Measurements from ENCODE around the gene GOLGA2.
"Not testable (repeated sequence)": the region's sequence is repeated elsewhere in the genome, so short reads cannot be mapped to it uniquely, and the experiment has no call there.

The GOLGA2 gene

DNA sequence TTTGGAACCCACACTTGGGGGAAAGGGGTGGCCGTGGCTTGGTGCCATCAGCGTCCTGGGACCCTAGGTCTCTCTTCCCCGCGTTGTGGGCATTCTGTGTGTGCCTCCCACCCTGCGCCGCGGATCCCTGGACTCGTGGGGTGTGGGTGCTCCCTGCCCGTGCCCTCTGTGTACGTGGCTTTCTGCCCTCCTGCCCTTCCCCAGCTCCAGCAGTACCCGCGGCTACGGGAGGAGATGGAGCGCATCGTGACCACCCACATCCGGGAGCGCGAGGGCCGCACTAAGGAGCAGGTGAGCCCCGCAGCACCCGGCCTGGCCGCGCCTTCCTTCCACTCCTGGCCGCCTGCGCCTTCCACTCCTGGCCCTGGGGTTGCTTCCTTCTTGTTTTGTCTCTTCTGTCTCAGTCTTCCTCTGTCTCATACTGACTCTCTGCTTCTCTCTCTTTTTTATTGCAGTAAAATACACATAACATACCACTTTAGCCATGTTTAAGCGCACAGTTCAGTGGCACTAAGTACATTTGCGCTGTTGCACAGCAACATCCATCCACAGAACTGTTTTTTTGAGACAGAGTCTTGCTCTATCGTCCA lies 41.9 kb downstream of the GOLGA2 start:
- DNase-seq = no peak

DNA sequence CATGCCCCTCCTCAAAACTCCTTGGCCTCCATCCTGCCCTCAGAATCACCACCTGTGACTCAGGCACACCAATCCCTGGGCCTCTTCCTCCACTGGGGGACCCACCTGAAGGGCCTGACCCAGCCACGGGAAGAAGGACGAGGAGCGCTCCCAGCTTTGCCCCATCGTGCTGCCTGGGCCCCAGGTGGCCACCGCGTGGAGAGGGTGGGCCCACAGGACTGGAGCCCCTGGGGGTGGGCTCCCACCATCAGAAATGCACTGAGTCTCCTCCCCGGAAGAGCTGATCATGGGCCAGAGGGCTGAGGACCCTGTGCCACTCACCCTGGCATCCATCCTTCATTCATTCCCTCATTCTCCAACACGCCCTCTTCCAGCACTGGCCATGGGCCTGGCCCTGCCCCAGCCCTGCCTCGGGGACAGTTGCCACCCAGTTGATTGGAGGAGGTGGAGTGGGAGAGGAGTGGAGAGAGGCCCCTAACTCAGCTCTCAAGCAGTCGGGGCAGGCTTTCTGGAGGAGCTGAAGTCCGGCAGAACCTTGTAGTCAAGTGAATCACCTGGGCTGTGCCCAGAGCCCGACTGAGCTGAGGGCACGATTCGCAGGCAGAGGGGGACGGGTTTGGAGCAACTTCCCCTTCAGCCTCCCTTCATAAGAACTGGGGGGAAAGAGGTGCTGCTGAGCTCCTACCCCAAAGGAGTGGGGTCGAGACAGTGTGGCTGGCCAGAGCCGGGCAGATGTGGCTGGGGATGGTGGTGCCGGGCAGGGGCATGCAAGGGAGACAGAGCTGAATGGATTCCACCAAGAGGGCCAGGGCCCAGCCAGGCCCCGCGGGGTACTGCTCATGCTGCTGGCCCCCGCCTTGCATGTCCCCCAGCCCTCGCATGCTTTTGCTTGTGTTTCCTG lies 43.0 kb downstream of the GOLGA2 start:
- DNase-seq = no peak

DNA sequence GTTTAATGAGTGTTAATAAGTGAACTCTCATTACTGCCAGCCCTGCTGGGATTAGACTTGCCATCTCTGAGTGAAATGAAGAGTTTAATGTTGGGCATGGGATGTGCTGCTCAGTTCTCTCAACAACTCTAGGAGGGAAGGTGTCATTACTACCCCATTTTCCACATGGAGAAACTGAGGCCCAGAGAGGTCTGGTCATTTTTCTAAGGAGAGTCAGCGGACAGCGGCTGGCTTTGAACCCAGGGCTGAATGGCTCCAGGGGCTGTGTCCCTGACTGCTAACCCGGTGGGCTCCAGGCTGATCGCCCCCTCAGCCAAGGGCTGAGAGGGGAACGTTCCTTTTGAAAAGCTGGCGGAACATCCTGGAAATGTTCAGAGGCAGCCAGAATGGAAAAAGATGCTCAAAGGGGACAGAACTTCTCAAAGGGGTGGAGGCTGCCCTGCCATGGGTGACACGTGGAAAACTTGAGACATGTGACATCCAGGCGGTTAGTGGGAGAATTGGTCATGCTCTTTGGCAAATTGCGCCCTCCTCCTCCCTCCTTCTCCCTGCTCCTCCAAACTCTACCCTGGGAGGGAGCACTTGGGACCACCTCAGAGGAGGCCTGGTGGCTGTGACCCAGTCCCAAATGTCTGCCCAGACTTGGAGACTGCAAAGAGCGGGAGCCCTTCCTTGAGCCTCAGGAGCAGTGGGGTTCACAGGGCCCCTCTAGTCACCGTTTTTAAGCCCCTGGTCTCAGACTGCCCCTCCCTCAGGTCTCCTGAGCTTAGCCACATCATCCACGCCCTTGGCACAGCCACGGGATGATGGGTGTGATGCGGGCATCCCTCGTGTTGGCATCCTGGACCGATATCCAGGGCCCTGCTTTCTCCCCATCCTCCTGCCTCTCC lies 43.9 kb downstream of the GOLGA2 start:
- DNase-seq = no peak

DNA sequence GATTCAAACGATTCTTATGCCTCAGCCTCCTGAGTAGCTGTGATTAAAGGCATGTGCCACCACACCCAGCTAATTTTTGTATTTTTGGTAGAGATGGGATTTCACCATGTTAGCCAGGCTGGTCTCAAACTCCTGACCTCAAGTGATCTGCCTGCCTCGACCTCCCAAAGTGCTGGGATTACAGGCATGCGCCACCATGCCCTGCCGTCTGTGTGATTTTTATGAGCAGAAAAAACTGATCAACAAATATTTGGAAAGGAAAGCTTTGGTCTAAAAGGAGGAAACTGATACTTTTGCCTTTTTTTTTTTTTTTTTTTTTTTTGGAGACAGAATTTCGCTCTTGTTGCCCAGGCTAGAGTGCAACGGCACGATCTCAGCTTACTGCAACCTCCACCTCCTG lies 44.9 kb downstream of the GOLGA2 start:
- DNase-seq = not testable (repeated sequence)

DNA sequence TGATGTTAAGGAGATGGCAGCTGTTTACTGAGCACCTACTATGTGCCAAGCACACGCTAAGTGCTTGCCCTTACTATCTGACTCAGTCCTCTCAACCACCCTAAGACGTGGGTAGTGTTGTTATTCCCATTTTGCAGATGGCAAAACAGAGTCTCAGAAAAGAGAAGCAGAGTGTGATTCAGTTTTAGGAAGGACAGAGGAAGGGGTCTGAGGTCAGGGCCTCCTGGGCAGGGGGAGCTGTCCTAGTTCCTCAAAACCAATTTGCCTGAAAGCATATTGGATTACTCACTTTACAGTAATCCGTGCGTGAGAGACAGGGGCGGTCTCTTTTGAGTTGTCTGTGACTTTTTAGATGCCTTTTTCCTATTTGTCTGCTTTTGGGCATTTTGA lies 49.4 kb downstream of the GOLGA2 start:
- no peak for DNase-seq

DNA sequence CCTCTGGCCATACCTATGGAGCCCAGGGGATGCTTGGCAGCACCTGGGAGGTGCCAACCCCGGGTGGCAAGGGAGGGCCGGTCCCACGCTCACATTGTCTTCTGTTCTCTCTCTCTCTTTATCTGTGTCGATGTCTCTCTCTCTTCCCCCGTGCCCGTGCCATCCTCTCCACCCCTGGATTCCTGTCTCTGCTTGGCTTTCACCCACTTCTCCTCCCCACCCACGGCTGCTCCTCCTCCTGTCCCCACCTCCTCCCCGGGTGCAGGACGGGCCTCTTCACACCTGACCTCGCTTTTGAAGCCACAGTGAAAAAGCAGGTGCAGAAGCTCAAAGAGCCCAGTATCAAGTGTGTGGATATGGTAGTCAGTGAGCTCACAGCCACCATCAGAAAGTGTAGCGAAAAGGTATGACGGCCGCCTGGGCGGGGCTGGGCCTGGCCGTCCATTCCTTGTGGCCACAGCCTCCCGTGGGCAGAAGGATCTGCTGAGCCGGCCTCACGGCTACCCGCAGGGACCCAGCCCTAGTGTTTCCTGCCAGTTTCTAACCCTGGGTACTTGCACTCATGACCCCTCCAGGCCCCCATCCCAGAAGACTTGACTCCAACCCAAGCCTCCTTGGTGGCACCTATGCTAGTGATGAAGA lies 49.9 kb downstream of the GOLGA2 start:
- no peak for DNase-seq

DNA sequence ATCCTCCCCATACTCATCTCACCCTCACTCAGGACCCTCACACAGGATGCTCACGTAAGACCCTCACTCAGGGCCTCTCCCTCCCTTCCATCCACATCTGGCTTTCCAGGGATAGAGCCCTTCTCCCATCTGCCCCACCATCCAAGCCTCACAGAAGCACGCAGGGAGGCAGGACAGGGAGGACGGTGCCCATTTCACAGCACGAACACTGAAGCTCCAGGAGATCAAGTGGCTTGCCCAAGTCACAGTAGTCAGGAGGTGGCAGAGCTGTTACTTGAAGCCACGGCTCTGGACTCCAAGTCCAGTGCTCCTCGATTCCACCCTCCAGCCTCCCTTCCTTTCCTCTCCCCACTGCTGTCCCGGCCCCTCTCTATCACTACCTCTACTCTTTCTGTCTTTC lies 50.9 kb downstream of the GOLGA2 start:
- DNase-seq = no peak

DNA sequence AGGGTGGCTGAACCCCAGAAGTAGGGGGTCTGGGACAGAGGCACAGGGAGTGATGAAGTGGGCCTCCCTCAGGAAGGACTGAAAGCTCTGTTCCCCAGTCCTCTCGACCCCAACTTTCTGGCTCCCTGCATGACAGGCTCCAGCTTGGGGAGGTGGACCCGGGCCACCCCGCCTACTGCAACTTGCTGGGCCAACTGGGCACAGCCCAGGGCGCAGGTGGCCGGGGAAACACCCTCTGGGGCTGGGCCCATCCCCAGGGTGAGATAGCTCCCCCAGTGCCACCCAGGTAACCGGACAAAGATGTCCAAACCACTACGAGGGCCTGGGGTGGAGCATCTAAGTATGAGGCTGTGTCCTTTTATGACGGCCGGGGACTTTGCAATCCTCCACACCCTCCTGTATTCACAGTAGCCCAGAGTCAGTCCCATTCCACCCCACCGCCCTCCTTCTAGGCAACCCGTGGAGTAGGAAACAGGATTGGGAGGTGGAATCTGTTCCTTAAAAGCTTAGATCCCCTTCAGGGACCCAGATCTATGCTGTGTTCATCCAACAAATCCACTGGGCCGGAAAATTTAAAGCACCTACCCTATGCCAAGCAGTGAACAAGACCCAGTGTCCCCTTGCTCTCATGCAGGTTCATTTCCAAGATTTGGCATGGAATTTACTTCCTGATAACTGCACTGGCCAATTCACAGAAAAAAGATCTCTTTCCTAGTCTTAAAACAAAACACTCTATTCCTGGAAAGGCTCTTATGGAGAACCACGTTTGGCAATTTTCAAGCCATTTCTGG lies 52.7 kb downstream of the GOLGA2 start:
- DNase-seq = no peak

DNA sequence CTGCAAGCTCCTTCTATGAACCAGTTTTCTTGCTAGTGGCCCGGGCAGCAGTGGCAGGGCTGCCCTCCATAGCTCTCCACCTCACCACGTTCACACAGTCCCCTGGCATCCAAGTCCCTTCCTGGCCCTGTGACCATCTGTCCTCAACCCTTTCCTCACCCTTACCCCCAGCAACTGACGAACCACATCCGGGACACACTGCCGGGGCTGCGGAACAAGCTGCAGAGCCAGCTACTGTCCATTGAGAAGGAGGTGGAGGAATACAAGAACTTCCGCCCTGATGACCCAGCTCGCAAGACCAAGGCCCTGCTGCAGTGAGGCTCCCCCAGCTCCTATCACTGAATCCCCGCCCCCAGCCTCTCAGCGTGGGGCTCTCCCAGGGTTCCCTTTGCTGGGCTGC lies 53.8 kb downstream of the GOLGA2 start:
- no peak for DNase-seq

DNA sequence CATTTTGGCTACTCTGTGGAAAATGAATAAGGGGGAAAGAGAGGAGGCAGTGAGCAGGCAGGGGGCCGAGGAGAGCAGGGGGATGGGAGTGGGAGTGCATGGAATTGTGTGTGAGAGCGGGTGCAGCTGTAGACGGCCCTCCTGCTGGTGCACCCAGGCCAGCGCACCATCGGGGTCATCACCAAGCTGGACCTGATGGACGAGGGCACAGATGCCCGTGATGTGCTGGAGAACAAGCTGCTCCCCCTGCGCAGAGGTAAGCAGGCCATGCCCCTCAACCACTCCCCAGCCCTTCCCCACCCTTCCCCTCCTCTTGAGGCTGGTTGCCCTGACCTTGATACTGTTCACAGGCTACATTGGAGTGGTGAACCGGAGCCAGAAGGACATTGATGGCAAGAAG lies 56.0 kb downstream of the GOLGA2 start:
- DNase-seq = no peak

DNA sequence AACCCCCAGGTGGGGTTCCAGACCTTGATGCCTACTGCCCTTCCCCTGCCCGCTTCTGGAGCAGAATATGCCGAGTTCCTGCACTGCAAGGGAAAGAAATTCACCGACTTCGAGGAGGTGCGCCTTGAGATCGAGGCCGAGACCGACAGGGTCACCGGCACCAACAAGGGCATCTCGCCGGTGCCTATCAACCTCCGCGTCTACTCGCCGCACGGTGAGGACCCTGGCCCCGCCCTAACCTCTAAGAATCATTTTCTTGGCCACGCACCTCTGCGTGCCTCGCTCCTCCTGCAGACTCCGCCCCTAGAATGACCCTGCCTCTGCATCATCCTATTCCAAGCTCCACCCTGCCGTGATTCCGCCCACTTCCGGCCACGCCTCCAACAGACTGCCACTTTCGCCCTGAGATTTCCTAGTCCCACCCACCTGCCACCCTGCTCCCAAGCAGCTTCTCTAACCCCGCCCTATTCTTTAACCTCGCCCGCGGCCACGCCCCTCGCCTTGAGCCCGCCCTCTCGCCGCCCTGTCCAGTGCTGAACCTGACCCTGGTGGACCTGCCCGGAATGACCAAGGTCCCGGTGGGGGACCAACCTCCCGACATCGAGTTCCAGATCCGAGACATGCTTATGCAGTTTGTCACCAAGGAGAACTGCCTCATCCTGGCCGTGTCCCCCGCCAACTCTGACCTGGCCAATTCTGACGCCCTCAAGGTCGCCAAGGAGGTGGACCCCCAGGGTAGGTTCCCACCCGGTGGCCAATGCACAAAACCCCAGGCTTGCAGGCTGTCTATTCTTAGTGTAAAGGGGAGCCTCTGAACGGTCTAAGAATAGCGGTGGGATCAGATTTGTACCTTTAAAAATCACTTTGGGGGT lies 57.1 kb downstream of the GOLGA2 start:
- DNase-seq = peak; percentile 89

DNA sequence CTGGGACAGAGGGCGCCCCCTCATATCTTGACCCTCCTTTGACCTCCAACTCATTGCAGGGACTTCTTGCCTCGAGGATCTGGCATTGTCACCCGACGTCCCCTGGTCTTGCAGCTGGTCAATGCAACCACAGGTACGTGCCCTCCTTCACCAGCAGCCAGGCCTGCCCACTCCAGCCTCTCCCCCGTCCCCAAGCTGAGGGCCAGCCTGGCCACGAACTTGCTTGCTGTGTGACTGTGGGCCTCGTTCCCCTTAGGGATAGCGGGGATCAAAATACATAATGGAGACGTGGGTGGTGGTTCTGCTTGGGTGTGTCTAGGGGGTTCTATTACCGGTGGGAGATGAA lies 57.7 kb downstream of the GOLGA2 start:
- DNase-seq = no peak

DNA sequence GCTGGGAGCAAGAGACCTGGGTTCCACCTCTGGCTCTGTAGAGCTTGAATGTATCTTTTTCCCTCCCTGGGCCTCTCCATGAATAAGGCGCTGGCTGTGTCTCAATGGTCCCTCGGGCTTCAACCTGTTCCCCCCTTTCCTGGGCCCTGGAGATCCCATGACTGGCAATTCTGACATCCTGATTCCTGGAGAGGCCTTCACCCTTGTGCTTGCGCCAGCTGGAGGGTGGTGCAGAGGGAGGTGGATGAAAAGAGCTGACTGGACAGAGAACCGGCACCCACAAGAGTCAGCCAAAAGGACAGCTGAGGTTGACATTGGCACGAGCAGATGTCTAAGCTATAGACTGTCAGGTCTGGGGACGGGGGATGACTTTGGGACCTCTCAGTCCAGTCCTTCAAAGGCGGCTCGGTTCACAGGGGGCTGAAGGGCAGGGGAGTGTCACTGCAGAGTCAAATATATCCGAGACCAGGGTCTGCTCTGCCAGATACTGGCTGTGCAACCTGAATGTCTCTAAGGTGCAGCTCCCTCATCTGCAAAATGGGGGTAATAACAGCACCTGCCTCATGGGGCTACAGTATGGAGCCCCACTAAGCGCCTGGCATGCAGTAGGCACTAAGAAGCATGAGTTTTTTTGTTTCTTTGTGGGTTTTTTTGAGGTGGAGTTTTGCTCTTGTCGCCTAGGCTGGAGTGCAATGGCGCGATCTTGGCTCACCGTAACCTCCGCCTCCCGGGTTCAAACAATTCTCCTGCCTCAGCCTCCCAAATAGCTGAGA lies 58.8 kb downstream of the GOLGA2 start:
- no peak for DNase-seq

DNA sequence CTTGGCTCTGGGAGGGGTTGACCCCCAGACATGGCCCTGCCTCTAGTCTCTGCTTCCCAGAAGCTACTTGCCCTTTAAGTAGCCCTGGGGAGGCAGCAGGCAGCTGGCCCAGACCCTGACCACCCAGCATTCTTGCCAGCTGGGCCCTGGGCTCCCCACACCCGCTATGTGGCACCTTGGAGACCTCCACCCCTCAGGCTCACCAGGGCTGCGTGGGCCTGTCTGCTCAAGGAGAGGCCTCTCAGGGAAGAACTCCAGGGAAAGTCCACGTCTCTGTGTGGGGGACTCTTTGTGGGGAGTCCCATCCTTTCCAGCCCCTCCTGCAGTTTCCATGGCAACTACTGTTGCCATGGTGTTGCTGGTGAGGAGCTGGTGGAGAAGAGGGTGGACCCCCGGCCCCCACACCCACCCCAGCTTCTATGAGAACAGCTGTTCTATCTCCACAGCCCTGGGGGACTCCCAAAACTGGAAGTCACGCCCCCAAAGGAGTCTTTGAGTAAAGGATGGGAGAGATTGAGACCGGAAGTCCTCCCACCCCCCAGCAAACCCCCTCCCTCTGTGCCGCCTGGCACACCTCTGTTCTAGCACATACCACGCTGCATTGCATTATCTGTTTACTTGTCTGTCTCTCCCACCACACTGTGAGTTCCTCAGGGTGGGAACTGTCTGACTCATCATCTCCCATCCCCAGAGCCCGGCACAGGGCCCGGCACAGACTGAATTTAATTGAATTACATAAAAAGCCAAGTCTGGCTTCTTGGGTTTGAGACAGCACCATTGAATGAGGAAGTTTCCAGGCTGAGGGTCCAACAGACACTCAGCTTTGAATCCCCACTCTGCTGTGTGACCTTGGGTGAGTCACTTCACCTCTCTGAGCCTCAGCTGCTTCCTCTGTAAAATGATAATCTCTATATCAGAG lies 60.1 kb downstream of the GOLGA2 start:
- no peak for DNase-seq

DNA sequence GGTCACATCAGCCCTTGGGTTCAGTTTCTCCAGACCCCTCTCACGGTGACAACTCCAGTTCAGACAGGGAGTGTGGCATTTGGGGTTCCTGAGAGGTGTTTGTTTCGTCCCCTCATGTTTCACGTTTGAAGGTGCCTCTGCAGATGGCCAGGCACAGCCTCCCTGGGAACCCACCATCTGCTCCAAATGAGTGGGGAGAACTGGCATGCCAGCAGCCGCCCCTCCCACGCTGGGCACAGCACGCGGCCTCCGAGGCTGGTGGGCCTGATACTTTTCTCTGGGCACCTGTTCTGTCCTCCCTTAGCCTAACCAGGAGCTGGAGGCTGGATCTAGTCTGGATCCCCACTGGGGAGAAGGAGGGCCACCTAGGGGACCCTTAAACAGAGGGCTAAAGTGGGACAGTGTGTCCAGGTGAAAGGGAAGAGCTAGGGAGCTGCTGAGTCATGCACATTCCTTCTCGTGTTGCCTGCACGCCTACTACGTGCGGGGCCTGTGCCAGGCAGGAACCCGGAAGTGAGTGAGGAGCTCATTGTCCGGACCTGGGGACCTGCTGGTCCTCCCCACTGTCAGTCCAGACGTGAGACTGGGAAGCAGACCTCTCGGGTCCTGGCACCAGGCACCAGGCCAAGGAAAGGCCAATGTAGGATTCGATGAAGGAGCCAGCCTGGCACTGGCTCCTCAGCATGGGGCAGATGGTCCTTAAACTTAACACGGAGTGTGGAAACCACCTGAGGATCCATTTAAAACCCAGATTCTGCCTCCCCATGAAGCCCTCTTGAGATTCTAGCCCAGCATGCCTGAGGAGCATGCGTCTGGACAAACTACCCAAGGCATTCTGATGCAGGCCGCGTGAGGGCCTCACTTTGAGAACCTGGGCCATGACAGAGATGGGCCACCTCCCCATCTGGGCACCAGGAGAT lies 61.0 kb downstream of the GOLGA2 start:
- no peak for DNase-seq

DNA sequence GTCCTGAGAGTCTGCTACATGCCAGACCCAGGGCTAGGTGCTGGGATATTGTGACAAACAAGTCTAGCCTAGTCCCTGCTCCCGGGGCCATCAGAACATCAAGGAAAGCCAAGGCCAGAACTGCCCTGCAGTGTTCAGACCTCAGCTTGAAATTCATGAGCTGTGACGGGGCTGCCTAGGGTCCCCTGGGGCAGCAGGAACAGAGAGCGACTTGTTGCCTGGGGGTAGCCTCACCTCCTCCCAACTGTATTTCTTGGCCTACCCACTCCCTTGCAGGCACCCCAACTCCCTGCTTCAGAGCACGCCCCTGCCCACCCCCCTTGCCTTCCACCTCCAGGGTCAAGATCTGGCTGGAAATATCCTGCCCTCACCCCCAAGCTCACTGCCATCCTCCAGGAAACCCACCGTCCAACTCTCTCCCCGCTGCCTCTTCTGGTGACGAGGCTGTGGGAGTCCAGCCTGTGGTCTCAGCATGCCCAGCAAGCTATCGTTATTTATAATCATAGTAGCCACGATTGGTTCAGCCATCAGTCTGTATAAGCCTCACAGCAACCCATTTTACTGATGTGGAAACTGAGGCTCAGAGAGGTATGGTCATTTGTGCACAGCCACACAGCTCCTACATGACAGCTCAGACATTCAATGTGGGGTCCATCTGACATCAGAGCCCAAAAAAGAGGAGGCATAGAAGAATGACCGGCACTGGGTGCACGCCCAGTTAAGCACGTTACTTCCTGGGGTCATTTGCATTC lies 61.9 kb downstream of the GOLGA2 start:
- DNase-seq = no peak

DNA sequence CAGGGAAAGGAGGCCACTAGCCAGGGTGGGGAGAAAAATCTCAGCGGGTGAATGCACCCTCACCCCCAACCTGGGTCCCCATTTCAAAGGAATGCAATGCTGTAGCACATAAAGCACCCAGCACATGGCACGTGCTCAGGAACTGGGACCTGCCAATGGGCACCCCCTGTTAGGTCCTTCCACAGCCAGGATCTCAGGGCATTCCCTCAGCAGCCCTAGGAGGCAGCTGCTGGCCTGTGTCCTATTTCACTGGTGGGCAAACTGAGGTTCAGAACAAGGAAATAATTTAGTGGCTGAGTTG lies 63.9 kb downstream of the GOLGA2 start:
- no peak for DNase-seq
